Measurements from ENCODE around the gene PAXIP1.

GRCh38 chr7:154914996-154915380 is 87.9 kb downstream of the PAXIP1 start:
- TF ChIP-seq CTCF (IDR thresholded peaks at IDR 0.05): no peak
- no peak for TF ChIP-seq ZFX (IDR thresholded peaks at IDR 0.05; ENCODE audit: borderline replicate concordance)
